ENCODE results near the gene ATG4C.

ATG4C gene

GRCh38 chr1:62794053-62794452 is 10.1 kb downstream of the ATG4C start:
- no peak for DNase-seq (ENCODE audit: low read depth)
- no peak overlapping the region for H3K4me3 ChIP-seq (replicated peaks; ENCODE audit: low read depth, low read length)
- TF ChIP-seq, protein P1, sequence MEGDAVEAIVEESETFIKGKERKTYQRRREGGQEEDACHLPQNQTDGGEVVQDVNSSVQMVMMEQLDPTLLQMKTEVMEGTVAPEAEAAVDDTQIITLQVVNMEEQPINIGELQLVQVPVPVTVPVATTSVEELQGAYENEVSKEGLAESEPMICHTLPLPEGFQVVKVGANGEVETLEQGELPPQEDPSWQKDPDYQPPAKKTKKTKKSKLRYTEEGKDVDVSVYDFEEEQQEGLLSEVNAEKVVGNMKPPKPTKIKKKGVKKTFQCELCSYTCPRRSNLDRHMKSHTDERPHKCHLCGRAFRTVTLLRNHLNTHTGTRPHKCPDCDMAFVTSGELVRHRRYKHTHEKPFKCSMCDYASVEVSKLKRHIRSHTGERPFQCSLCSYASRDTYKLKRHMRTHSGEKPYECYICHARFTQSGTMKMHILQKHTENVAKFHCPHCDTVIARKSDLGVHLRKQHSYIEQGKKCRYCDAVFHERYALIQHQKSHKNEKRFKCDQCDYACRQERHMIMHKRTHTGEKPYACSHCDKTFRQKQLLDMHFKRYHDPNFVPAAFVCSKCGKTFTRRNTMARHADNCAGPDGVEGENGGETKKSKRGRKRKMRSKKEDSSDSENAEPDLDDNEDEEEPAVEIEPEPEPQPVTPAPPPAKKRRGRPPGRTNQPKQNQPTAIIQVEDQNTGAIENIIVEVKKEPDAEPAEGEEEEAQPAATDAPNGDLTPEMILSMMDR (IDR thresholded peaks at IDR 0.05; ENCODE audit: low read length, missing control alignments), result no peak

DNA sequence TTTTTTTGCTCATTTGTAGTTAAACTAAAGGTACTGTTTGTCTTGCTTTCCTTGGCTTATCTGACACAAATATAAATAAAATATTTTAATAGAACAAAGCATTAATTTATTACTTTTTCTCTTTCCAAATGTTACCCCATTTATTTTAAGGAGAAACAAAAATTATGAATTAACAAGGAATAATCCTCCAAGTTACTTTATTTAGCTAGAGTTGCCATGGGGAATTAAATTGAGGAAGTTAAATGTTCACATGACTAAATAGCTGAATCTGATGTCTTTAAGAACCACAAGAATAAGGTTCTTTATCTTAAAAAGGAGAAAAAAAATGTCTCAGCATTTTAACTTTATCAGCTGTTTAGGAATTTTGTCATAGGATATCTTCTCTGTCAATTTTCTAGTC is 12.3 kb downstream of the ATG4C start:
- no peak overlapping the region for H3K4me3 ChIP-seq (replicated peaks; ENCODE audit: low read depth, low read length)
- TF ChIP-seq, protein P1 (IDR thresholded peaks at IDR 0.05; ENCODE audit: low read length, missing control alignments), result no peak

DNA sequence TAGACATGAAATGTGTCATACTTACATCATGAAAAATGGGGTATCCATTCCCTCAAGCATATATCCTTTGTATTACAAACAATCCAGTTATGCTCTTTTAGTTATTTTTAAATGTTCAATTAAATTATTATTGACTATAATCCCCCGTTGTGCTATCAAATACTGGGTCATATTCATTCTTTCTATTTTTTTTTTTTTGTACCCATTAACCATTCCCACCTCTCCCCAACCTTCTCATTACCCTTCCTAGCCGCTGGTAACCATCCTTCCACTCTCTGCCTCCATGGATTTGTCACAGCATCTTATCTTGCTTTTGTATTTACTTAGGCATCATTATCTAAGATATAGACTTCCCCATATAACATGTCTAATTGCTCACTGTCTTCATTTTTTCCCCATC is 15.8 kb downstream of the ATG4C start:
- no peak for DNase-seq (ENCODE audit: low read depth)
- no peak overlapping the region for H3K4me3 ChIP-seq (replicated peaks; ENCODE audit: low read depth, low read length)
- TF ChIP-seq, protein P1 (IDR thresholded peaks at IDR 0.05; ENCODE audit: low read length, missing control alignments), result no peak

More for the DNA sequence above, 12.3 kb downstream of the ATG4C start:
- no peak for DNase-seq (ENCODE audit: low read depth)

DNA sequence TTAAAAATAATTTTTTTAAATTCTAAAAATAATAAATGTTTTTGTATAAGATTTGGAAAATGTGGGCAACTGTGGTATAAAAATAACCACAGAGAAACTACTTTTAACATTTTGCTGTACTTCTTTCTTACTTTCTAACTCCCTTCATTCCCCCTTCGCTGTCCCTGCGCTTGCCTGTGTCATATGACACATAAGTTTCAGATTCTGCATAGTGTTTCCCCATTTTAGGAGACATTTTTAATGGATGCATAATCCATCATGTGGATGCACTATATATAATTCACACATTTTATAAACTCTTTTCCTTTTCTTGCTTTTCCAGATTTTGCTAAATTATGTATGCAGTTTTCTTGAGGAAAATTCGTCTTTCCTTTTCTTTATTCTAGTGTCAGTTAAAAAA is 16.3 kb downstream of the ATG4C start:
- DNase-seq (ENCODE audit: low read depth), result no peak
- H3K4me3 ChIP-seq (replicated peaks; ENCODE audit: low read depth, low read length), result no peak overlapping the region
- TF ChIP-seq, protein P1 (IDR thresholded peaks at IDR 0.05; ENCODE audit: low read length, missing control alignments), result no peak

GRCh38 chr1:62800825-62801306 is 16.9 kb downstream of the ATG4C start:
- no peak overlapping the region for H3K4me3 ChIP-seq (replicated peaks; ENCODE audit: low read depth, low read length)
- TF ChIP-seq, protein P1 (IDR thresholded peaks at IDR 0.05; ENCODE audit: low read length, missing control alignments), result no peak
- DNase-seq (ENCODE audit: low read depth), result peak; percentile 10

DNA sequence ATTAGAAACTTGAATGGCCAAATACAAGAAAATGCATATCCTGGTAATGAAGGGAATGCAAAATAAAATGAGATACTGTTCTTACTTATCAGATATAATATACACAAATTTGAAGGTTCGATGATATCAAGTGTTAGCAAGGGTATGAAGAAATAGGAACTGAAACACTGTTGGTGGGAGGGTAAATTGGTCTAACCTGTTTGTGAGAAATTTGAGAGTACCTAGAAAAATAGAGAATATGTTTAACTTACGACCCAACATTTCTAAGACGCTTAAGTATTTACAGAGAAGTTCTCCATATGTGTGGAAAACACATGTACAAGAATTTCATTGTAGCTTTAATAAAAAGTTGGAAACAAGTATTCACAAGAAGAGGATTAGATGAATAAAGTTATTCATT is 25.9 kb downstream of the ATG4C start:
- TF ChIP-seq, protein P1 (IDR thresholded peaks at IDR 0.05; ENCODE audit: low read length, missing control alignments), result no peak
- no peak overlapping the region for H3K4me3 ChIP-seq (replicated peaks; ENCODE audit: low read depth, low read length)
- no peak for DNase-seq (ENCODE audit: low read depth)
